Smooth muscle cell (in vitro differentiated cells): ENCODE data around the gene EIF4A3. TPM values are rescaled to one million over a fixed set of nuclear protein-coding genes. Genes with fewer than 3 reads are reported as not detected.

Experiments
- DNase-seq: peaks from one replicate; lab custom pipeline; 2025; ENCODE audit not compliant: unreplicated experiment; lab: John Stamatoyannopoulos, UW
- H2AFZ ChIP-seq: fragments of 200-600 bp; sonication (generic); 2 replicates; pipeline ENCODE4 v1.6.0; 2016; ENCODE audit warnings: antibody characterized with exemption, low read depth, mild to moderate bottlenecking
- H3F3A ChIP-seq: fragments of 200-600 bp; sonication (generic); 2 replicates; pipeline ENCODE4 v1.6.0; 2017; ENCODE audit warnings: antibody characterized with exemption, low read depth
- H3K27ac ChIP-seq: fragments of 200-600 bp; sonication (generic); 2 replicates; pipeline ENCODE4 v1.5.1; 2016; ENCODE audit warnings: low read depth, mild to moderate bottlenecking
- H3K27me3 ChIP-seq: fragments of 200-600 bp; sonication (generic); 2 replicates; pipeline ENCODE4 v1.6.1; 2016; ENCODE audit warnings: low read depth, mild to moderate bottlenecking
- H3K36me3 ChIP-seq: fragments of 200-600 bp; sonication (generic); 2 replicates; pipeline ENCODE4 v1.5.1; 2016; ENCODE audit warnings: low read depth
- H3K4me1 ChIP-seq: fragments of 200-600 bp; sonication (generic); 2 replicates; pipeline ENCODE4 v1.5.1; 2016; ENCODE audit warnings: low read depth
- H3K4me2 ChIP-seq: fragments of 200-600 bp; sonication (generic); 2 replicates; pipeline ENCODE4 v1.6.0; 2016; ENCODE audit warnings: mild to moderate bottlenecking
- H3K4me3 ChIP-seq: fragments of 200-600 bp; sonication (generic); 2 replicates; pipeline ENCODE4 v1.5.1; 2016; ENCODE audit warnings: mild to moderate bottlenecking
- H3K79me2 ChIP-seq: fragments of 200-600 bp; sonication (generic); 2 replicates; pipeline ENCODE4 v1.6.0; 2016; ENCODE audit warnings: low read depth, mild to moderate bottlenecking
- H3K9ac ChIP-seq: fragments of 200-600 bp; sonication (generic); 2 replicates; pipeline ENCODE4 v1.6.0; 2016; ENCODE audit warnings: low read depth
- H3K9me3 ChIP-seq: fragments of 200-600 bp; sonication (generic); replicated peaks from 2 replicates; pipeline ENCODE4 v1.5.1; 2016; ENCODE audit warnings: low read depth
- H4K20me1 ChIP-seq: fragments of 200-600 bp; sonication (generic); 2 replicates; pipeline ENCODE4 v1.6.0; 2016; ENCODE audit warnings: low read depth
- WGBS: methylation state at CpG from one replicate; pipeline ENCODE4 v1.1.7; 2016; ENCODE audit warnings: low lambda C conversion rate; 5-methylcytosine and 5-hydroxymethylcytosine counted together
- polyA plus RNA-seq: library from polyadenylated mRNA; unstranded; fragments of >200 nt; fragmentation: Nextera tagmentation; extraction: Ambion mirVana; gene quantifications from 2 replicates; pipeline ENCODE4 v1.2.1, GENCODE V29; 2016
- total RNA-seq: library from RNA; depleted of rRNA; stranded (reverse); fragments of >200 nt; gene quantifications from 2 replicates; pipeline ENCODE4 v1.2.3, GENCODE V29; 2014
- TF ChIP-seq, protein P1 (sequence below): fragments of 200-600 bp; sonication (generic); IDR thresholded peaks from 2 replicates; pipeline ENCODE4 v1.5.1; 2017; ENCODE audit warnings: borderline replicate concordance, mild to moderate bottlenecking, antibody characterized with exemption; ENCODE audit not compliant: insufficient read depth, poor library complexity, severe bottlenecking

EIF4A3 gene
- total and polyA plus RNA-seq, 2 experiments from 2014 or later = 86.1 to 109 TPM

GRCh38 chr17:80106176-80106575, 40.8 kb downstream of the EIF4A3 start:
- H3K36me3 ChIP-seq = no peaks in the 10 kb centered on the region
- no peaks in the 10 kb centered on the region for H3K4me1 ChIP-seq
- H3K27me3 ChIP-seq = no peaks in the 10 kb centered on the region
- no peak for DNase-seq
- no peak overlapping the region for H2AFZ ChIP-seq
- H3F3A ChIP-seq = no peaks in the 10 kb centered on the region
- no peak overlapping the region for H3K27ac ChIP-seq
- TF ChIP-seq, protein P1, sequence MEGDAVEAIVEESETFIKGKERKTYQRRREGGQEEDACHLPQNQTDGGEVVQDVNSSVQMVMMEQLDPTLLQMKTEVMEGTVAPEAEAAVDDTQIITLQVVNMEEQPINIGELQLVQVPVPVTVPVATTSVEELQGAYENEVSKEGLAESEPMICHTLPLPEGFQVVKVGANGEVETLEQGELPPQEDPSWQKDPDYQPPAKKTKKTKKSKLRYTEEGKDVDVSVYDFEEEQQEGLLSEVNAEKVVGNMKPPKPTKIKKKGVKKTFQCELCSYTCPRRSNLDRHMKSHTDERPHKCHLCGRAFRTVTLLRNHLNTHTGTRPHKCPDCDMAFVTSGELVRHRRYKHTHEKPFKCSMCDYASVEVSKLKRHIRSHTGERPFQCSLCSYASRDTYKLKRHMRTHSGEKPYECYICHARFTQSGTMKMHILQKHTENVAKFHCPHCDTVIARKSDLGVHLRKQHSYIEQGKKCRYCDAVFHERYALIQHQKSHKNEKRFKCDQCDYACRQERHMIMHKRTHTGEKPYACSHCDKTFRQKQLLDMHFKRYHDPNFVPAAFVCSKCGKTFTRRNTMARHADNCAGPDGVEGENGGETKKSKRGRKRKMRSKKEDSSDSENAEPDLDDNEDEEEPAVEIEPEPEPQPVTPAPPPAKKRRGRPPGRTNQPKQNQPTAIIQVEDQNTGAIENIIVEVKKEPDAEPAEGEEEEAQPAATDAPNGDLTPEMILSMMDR = no peak
- no peak overlapping the region for H3K4me2 ChIP-seq
- H3K9me3 ChIP-seq = no peaks in the 10 kb centered on the region
- H4K20me1 ChIP-seq = no peaks in the 10 kb centered on the region
- no peak overlapping the region for H3K9ac ChIP-seq
- WGBS = 87% methylated on average over 10 of the region's 10 CpGs
- H3K4me3 ChIP-seq = no peak overlapping the region
- no peaks in the 10 kb centered on the region for H3K79me2 ChIP-seq

GRCh38 chr17:80105762-80106161, 41.2 kb downstream of the EIF4A3 start:
- Histone ChIP-seq H3K9ac (no peak overlapping the region), H3K4me3 (no peak overlapping the region), H3K36me3 (no peaks in the 10 kb centered on the region), H3K9me3 (no peaks in the 10 kb centered on the region), H3K27me3 (no peaks in the 10 kb centered on the region), H4K20me1 (no peaks in the 10 kb centered on the region), H3K79me2 (no peaks in the 10 kb centered on the region), H3K4me2 (no peak overlapping the region), H3K4me1 (peaks cover 3% of the 10 kb centered on the region), H3K27ac (no peak overlapping the region), H3F3A (no peaks in the 10 kb centered on the region), H2AFZ (no peak overlapping the region)
- WGBS = 93% methylated on average over 29 of the region's 29 CpGs
- DNase-seq = no peak
- TF ChIP-seq, protein P1 = no peak

DNA sequence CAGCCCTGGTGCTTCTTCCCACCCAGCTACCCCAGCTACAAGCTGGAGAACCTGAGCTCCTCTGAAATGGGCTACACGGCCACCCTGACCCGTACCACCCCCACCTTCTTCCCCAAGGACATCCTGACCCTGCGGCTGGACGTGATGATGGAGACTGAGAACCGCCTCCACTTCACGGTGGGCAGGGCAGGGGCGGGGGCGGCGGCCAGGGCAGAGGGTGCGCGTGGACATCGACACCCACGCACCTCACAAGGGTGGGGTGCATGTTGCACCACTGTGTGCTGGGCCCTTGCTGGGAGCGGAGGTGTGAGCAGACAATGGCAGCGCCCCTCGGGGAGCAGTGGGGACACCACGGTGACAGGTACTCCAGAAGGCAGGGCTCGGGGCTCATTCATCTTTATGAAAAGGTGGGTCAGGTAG, 42.0 kb downstream of the EIF4A3 start:
- TF ChIP-seq, protein P1 = no peak
- WGBS = 94% methylated on average over 17 of the region's 18 CpGs
- Histone ChIP-seq H3K4me3 (no peak overlapping the region), H3K4me1 (peaks cover 5% of the 10 kb centered on the region), H3K9me3 (no peaks in the 10 kb centered on the region), H3K4me2 (no peak overlapping the region), H3K27ac (no peak overlapping the region), H2AFZ (no peak overlapping the region), H3K36me3 (no peaks in the 10 kb centered on the region), H3K79me2 (no peaks in the 10 kb centered on the region), H3K27me3 (no peaks in the 10 kb centered on the region), H3F3A (no peaks in the 10 kb centered on the region), H3K9ac (no peak overlapping the region), H4K20me1 (no peaks in the 10 kb centered on the region)
- DNase-seq = no peak

DNA sequence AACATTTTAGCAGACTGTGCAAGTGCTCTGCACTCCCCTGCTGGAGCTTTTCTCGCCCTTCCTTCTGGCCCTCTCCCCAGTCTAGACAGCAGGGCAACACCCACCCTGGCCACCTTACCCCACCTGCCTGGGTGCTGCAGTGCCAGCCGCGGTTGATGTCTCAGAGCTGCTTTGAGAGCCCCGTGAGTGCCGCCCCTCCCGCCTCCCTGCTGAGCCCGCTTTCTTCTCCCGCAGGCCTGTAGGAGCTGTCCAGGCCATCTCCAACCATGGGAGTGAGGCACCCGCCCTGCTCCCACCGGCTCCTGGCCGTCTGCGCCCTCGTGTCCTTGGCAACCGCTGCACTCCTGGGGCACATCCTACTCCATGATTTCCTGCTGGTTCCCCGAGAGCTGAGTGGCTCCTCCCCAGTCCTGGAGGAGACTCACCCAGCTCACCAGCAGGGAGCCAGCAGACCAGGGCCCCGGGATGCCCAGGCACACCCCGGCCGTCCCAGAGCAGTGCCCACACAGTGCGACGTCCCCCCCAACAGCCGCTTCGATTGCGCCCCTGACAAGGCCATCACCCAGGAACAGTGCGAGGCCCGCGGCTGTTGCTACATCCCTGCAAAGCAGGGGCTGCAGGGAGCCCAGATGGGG, 42.5 kb downstream of the EIF4A3 start:
- Histone ChIP-seq H3K4me1 (peaks cover 5% of the 10 kb centered on the region), H3F3A (no peaks in the 10 kb centered on the region), H4K20me1 (no peaks in the 10 kb centered on the region), H3K27ac (no peak overlapping the region), H3K27me3 (no peaks in the 10 kb centered on the region), H3K4me3 (no peak overlapping the region), H3K9me3 (no peaks in the 10 kb centered on the region), H3K9ac (no peak overlapping the region), H3K79me2 (no peaks in the 10 kb centered on the region), H2AFZ (no peak overlapping the region), H3K36me3 (no peaks in the 10 kb centered on the region), H3K4me2 (no peak overlapping the region)
- no peak for DNase-seq
- WGBS = 82% methylated on average over 26 of the region's 26 CpGs
- TF ChIP-seq, protein P1 = no peak
